NT2/D1 (cell line): ENCODE data around the gene DOCK1.

Experiments
- SUZ12 ChIP-seq: IDR thresholded peaks from 2 replicates; pipeline ENCODE4 v1.6.1; 2011; ENCODE audit not compliant: insufficient read length, insufficient read depth; ENCODE audit errors: extremely low read depth
- YY1 ChIP-seq: IDR thresholded peaks from 2 replicates; pipeline ENCODE4 v1.6.1; 2011; ENCODE audit not compliant: insufficient read length, insufficient read depth

GRCh38 chr10:126921974-126922525 lies 16.8 kb downstream of the DOCK1 start:
- no peak for TF ChIP-seq YY1
- TF ChIP-seq SUZ12, result no peak
